HG03520 (cell line): ENCODE data around the gene ZBTB45.

Source experiments
- ATAC-seq: cut with Tn5 transposase; IDR thresholded peaks from one replicate; pipeline ENCODE4 v1.9.1; 2021; ENCODE audit warnings: mild to moderate bottlenecking, moderate library complexity; ENCODE audit not compliant: unreplicated experiment

The ZBTB45 gene

DNA sequence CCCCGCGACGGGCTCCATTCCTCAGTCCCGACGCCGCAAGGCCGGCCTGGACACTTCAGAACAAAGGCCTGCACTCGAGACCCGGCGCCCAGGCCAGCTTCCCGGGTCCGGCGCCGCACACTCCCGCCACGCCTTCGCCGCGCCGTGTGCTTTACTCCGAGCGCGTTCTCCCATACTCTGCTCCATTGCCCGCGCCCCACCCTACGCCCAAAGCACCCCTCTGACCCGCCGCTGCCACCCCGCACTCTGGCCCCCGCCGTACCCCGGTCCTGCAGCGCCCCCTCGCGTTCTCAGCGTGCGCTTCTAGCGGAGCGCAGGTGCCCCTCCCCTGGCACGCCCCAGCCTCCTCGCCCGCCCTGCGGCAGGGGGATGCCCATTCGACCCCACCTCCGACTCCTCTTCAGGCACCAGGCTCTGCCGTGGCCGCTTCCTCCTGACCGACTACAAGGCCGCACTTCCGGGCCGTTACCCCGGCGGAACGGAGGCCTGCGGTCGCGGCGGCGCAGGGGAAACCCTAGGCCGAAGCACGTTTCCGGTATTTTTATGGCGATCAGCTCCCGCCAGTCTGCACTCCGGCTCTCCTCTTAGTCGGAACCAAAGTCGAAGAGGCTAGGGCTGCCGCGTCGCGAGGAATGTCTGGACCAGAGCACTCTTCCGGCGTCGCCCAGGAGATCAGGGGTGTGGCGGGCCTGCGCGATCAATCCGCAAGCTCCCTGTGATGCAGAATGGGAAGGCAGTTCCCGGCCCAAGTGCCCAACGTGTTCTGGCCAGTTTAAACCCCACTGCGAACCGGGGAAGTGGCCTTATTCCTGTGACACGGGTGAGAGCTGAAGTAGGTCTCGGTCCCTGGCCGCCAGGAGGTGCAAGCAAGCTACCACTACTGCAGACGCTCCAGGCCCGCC is at the start of gene ZBTB45:
Gene ZBTB45 (minus strand): TSS at position 456 of the 902 bp plus-strand sequence. CDS start 2,137 bp downstream, outside the sequence.
- ATAC-seq, result peak; percentile 71

DNA sequence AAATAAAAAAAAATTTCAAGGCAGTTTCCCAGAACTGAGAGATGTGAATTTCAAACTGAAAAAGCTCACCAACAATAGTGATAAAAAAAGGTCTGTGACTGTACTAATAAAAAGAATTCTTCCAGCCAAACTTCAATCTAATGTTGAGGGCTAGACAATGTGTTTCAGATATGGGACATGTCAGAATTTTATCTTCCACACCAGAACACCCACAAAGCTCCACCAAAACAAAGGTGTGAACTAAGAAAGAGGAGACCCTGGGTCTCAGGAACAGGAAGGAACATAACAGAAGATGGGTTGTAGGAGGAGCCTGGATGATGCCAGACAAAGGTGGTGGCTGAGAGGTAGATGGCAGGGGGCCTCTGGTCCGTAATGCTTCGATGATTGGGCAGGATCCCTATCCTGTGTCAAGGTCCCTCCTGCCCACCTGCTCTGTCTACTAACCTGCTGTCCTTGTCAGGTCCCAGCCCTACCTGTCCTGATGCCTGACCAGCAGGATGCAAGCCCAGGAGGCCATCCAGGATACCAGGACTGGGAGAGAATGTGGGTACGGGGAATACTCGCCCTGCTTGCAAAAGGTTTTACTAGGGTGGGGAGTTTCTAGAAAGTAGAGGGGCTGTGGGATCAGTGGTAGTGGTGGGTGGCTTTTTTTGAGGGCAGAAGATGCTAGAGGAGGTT is 49.0 kb upstream of the ZBTB45 start:
- no peak for ATAC-seq

DNA sequence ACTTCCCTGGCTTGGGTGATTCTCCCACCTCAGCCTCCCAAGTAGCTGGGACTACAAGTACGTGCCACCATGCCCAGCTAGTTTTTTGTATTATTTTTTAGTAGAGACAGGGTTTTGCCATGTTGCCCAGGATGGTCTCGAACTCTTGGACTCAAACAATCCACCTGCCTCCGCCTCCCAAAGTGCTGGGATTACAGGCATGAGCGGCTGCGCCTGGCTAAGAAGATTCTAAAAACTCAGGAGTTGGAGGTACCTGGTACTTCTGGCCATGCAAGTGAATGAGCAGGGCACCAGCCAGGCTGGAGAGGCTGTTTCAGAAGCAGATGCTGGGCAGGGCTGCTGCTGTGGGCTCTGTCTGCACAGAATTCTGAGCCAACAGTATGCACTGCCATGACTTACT is 47.4 kb upstream of the ZBTB45 start:
- ATAC-seq, result no peak

DNA sequence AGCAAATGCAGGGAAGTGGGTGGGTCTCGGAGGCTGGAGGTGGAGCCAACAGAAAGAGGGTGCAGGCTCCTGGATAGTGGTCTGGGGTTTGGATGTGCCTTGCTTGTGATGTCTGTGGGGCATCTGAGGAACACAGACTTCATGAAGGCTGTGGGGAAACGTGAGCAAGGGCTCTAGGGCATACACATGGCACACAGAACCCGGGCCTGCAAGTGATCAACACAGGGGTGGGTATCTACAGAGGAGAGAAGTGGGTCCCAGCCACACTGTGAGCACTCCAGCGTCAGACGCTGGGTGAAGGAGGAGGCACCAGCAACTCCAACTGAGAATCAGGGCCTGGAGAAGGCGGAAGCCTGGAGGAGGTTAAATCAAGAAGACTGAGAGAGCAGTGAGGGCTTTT is 44.2 kb upstream of the ZBTB45 start:
- ATAC-seq, result no peak

DNA sequence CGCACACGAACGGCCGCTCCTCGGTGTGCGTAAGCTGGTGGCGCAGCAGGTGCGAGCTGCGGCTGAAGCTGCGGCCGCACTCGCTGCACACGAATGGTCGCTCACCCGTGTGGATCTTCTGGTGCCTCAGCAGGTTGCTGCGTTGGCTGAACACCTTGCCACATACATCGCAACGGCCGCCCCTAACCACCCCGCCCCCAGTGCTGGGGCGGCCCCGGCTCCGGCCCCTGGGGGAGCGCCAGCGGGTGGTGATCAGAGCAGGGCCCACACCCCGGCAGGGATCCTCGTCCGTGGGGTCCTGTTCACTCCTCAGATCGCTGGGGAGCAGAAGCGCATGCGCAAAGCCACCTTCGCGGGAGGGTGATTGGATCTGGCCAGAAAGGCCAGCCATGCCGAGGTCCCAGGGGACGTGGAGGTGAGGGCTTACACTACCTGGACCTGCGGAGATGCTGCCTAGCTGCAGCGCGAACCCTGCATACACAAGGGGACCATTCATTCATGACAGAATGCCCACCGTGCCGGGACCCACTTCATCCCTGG is 43.5 kb upstream of the ZBTB45 start:
- ATAC-seq, result no peak

DNA sequence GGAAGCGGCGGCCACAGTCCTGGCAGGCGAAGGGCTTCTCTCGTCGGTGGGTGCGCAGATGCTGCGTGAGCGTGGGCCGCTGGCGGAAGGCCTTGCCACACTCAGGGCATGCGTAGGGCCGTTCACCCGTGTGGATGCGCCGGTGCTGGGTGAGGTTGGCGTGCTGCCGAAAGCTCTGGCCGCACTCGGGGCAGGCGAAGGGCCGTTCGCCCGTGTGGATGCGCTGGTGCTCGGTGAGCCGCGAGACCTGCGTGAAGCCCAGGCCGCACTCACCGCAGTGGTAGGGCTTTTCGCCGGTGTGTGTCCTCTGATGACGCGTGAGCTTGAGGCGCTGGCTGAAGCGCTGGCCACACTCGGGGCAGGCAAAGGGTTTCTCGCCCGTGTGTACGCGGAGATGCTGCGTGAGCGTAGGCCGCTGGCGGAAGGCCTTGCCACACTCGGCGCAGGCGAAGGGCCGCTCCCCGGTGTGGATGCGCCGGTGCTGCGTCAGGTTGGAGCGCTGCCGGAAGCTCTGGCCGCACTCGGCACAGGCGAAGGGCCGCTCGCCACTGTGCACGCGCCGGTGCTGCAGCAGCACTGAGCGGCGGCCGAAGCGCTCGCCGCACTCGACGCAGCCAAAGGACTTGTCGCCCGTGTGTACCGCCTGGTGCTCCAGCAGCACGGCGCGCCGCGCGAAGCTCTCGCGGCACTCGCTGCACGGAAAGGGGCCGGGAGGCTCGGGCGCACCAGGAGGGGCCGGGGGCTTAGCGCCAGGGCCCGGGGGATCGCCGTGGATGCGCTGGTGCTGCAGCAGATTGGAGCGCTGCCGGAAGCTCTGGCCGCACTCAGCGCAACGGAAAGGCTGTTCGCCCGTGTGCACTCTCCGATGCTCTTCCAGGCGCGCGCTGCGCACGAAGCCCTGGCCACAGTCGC is 42.8 kb upstream of the ZBTB45 start:
- no peak for ATAC-seq

DNA sequence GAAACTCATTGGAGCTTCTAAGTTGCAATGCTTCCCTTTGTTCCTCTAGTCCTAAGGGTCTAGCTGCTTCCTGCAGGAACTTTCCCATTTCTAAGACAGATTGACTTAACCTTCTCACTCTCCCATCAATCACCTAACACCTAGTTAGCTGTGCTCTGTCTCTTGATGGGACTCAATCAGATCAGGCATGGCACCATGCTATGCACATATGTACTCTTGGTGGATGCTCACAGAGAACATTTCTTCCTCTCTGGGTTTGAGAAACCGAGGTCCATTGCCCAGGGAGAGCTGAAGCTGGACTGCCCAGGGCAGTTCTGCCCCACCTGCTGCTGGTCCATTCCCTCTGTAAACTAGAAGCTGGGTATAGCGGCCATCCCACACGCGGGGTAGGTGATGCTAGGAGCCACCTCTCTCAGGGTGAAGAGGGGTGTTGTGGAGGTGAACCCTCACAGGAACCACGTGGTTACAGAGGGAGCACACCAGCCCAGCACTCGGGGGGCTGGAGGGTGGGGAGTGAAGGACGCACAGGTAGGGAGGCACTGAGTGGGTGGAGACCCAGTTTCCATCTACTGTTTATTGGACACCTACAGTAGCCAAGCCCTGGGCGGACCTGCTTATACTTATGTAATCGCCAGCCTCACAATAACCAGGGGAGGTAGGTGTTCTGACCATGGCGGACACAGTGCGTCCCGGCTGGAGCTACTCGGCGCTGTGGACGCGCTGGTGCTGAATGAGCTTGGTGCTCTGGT is 41.9 kb upstream of the ZBTB45 start:
- ATAC-seq, result no peak

DNA sequence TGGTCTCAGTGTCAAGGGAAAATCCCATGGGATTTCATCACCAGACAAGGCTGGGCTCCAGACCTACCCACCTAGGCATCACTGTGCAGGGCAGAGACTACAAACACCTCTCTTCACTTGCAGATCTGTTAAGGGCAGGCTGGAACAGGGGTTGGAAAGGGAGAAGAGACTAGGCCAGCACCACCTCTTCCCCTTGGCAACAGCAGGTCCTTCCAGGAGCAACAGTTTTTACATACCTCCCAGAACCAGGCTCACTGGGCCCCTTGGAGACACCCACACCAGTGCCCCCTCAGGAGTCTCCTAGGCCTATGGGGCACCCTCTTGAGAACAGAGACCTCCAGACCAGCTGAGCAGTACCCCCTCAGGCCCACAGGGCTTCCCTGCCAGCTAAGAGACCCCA is 41.3 kb upstream of the ZBTB45 start:
- ATAC-seq, result no peak

DNA sequence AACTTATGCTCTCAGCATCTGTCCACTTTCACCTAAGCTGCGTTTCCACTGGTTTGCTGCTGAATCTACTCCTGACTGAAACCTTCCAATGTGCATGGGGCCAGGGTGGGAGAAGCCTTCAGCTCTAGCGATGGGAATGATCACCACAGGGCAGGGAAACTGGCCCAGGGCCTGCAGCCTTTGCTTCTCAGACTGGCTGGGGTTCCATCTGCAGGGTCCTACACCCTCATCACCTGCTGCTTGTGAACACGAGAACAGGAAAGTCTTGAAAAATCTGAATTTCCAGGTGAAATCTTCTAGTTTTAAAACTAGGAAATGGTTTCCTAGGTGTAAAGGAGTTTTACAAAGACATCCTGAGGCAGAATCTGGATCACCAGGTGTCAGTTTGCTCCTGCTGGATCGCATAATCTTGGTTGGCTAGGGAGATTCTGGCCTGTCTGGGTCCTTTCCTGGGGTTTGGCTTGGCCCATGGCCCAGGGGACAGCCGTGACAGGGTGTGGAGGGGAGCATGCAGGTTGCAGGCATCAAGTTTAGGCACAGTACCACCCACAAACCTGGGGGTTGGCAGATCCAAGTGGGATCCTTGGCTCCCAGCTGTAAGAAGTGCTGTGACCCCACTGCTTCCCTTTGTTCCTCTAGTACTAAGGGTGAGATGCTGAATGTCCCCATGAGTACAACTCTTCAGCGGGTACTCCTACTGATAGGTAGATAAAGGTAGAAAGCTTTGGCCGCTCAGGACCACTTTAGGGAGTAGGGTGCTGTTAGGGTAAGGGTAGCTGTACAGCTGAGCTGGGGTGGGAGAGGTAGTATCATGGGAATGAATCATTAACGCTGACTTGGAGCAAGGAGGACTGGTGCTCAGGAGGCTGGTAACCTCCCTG is 40.6 kb upstream of the ZBTB45 start:
- ATAC-seq, result no peak

DNA sequence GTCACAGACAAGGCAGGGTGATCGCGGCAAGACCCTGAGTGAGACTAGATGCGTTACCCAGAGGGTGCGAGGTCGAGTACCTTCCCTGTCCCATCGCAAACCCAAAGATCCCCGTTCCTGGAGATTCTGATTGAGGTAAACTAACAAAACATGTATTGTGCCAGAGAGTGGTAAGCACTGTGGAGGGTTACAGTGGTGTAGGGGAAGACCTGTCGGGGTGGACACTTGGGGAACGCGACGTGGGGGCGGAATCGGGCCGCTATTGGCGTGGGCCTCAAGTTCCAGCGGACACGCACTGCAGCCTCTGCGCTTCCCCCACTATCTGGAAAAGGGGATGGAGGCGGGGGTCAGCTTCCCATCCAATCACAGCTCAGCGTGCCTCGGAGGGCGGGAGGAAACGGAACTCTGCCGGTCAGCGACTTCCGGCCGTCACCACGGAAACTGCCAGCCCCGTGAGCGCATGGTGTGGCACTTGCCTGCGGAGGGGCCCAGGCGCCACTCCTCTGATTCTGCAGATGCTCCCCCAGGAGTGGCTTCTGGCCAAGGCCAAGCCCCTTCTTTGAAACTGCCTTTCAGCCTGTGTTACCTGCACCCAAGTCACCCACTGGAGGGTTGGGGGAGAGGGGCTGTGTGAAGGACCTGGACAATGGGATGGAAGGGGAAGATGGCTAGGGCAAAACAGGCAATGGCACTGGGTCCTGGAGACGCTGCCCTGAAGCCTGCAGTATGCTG is 39.8 kb upstream of the ZBTB45 start:
- no peak for ATAC-seq

DNA sequence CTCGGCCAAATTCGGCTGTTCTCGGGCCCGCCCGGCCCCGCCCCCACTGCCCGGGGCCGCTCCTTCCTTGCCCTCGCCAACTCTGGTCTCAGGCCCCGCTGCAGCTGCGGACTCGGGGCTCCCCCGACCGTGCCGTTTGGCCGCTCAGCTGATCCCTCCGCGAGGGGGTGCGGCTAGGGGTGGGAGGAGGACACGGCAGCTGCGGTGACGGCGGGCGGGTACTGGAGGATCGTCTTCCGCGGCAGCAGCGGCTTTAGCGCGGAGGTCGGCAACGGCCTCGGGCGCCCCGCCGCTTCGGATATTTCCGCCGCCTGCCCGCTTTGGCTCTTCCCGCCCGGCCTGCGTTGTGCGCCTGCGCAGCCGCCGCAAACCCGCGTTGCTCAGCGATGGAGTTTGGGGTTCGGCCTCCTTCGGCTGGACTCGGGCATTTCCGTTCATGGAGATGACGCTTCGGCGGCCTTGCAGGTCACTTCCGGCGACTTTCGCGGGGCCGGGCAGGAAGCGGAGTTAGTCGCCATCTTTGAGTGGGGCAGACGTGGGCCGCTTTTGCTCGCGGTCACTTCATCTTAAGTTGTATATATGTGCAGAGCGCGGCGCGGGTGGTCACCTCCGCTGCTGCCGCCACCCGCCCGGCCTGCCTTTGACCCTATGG is 39.1 kb upstream of the ZBTB45 start:
- peak; percentile 46 for ATAC-seq

DNA sequence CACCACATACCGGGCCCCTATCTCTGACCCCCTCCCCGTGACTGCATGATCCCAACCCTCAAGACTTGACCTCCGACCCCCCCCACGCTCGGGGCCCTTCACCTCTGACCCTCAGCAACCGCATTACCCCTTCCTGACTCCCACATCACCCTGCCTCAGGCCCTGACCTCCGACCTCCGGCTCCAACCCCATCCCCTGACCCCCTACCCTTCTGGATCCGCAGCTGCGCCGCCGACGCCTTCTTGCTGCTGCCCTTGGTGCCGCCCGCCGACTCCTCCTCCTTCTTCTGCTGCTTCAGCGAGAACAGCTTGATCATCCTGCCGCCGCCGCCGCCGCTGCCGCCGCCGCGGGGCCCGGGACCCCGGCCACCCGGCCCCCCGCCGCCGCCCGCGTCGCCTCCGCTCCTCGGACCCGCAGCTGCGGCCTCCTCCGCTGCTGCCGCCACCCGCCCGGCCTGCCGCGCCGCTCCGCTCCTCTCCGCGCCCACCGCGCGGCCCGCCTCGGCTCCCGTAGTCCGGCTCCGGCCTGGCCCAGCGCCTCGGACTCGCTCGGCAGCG is 38.5 kb upstream of the ZBTB45 start, which contains the start of gene UBE2M:
Gene UBE2M (minus strand): TSS at position 546 of the 557 bp plus-strand sequence. CDS start 230 bp downstream, at position 316.
- ATAC-seq, result no peak

DNA sequence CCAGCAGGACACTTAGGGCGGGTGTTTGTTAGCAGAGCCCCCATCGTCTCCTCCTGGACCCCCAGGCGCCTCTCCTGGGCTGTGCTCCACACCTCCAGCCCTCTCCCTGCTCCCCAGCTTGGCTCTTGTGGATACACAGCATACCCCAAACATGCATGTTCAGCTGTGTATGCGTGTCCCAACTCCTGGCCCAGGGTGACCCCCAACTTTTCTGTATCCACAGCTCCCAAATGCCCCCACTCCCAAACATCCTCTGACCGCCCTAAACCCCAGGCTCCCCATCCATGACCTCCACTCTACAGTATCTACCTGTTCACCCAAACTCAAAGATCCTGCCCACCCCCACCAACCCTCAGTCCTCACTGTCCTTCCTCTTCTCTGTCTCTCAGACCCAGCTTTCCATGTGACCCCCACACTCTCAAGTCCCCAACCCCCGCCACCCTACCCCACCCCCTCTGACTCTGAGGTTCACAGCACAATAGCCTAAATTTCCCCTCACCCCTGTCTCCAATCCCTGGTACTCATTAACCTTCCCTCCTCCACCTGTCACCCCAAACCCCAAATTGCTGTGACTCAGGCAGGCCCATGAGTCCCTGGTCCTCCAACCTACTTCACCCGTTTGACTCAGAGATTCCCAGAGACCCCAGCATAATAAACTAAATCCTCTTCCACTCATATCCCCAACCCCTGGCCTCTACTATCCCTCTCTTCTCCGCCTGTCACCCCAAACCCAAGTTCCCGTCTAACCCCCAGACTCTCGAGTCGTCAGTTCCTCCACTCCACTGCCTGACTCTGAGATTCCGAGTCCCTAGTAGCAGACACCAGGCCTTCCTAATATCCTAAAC is 37.8 kb upstream of the ZBTB45 start:
- ATAC-seq, result no peak

DNA sequence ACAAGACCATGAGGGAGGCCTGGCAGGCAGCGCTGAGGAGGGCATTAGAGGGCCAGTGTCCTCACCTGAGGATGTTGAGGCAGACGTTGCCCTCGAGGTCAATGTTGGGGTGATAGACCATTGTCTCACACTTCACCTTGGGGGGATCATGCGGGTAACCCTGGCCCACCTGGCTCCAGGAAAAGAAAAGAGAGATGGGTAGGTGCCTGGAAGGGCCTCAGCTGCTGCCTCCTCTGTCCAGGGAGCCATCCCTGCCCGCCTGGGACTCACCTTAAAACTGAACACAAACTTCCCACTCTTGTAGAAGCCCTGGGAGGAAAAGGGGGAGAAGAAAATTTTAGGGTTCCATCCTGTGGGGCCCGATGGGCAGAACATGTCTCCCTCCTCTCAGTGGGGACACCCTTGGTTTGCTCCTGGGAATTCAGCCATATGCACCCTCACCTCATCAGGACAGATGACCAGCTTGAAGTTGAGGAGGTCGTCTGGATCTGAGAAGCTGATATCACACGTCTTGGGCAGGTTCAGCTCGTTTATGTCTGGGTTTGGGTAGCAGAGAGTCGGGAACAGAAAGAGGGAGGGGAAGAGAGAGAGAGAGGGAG is 37.1 kb upstream of the ZBTB45 start:
- ATAC-seq, result no peak

DNA sequence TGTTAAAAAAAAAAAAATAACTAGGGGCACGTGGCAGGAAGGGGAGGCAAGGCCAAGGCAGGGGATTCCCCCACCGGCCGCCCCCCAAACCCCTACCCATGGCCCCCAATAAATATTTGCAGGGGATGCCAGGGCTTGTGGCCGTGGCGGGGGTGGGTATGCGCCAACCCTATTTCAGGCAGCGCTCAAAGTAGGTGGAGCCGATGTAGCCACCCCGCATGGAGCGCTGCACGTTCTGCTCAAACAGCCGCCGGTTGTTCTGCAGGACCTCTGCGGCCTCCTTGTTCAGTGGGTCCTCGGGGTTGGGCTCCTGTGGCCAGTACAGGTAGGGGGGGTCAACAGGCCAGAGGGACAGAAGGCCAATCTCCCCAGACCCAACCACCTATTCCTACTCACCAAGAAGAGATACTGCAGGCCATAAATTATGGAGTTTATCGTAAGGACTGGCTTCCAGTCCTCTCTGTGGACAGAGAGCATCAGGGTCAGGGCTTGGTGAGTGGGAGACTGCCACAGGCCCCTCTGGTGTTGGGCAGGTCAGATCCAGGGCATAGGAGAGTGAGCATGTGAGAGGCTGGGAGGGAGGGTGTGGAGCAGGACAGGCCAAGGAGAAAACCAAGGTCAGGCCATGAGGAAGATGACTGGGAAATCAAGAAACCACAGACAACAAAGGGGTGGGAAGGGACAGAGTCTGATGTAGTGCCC is 36.5 kb upstream of the ZBTB45 start:
- no peak for ATAC-seq
